Hepatocyte (in vitro differentiated cells): ENCODE measurements around the gene KCNQ1. TPM values are rescaled to one million over a fixed set of nuclear protein-coding genes. Genes with fewer than 3 reads are reported as not detected.

Experiments used
- DNase-seq: peaks from one replicate; pipeline ENCODE4 v3.0.0-alpha.2; 2016; ENCODE audit warnings: low spot score
- H2AFZ ChIP-seq: fragments of 200-600 bp; sonication (generic); 2 replicates; pipeline ENCODE4 v1.6.0; 2016; ENCODE audit warnings: antibody characterized with exemption, mild to moderate bottlenecking
- H3K27ac ChIP-seq: fragments of 200-600 bp; sonication (generic); 2 replicates; pipeline ENCODE4 v1.5.1; 2016; ENCODE audit warnings: mild to moderate bottlenecking
- H3K27me3 ChIP-seq: fragments of 200-600 bp; sonication (generic); 2 replicates; pipeline ENCODE4 v1.6.1; 2016
- H3K36me3 ChIP-seq: fragments of 200-600 bp; sonication (generic); replicated peaks from 2 replicates; pipeline ENCODE4 v1.5.1; 2016; ENCODE audit warnings: low read depth; ENCODE audit not compliant: insufficient read depth
- H3K4me1 ChIP-seq: fragments of 200-600 bp; sonication (generic); 2 replicates; pipeline ENCODE4 v1.5.1; 2016; ENCODE audit warnings: mild to moderate bottlenecking, moderate library complexity; ENCODE audit not compliant: insufficient read depth
- H3K4me2 ChIP-seq: fragments of 200-600 bp; sonication (generic); 2 replicates; pipeline ENCODE4 v1.6.0; 2016
- H3K4me3 ChIP-seq: fragments of 200-600 bp; sonication (generic); 2 replicates; pipeline ENCODE4 v1.5.1; 2016; ENCODE audit warnings: mild to moderate bottlenecking
- H3K79me2 ChIP-seq: fragments of 200-600 bp; sonication (generic); 2 replicates; pipeline ENCODE4 v1.6.0; 2017; ENCODE audit warnings: mild to moderate bottlenecking
- H3K9me2 ChIP-seq: fragments of 200-600 bp; sonication (generic); replicated peaks from 2 replicates; pipeline ENCODE4 v1.6.0; 2017; ENCODE audit warnings: mild to moderate bottlenecking; ENCODE audit not compliant: insufficient read depth
- H3K9me3 ChIP-seq: fragments of 200-600 bp; sonication (generic); 2 replicates; pipeline ENCODE4 v1.5.1; 2016; ENCODE audit warnings: low read depth, mild to moderate bottlenecking
- H4K20me1 ChIP-seq: fragments of 200-600 bp; sonication (generic); 2 replicates; pipeline ENCODE4 v1.6.0; 2016; ENCODE audit warnings: mild to moderate bottlenecking; ENCODE audit not compliant: insufficient read depth, poor library complexity, severe bottlenecking
- EZH2 ChIP-seq: fragments of 200-600 bp; sonication (generic); IDR thresholded peaks from 2 replicates; pipeline ENCODE4 v1.6.1; 2016; ENCODE audit warnings: antibody characterized with exemption, mild to moderate bottlenecking, borderline replicate concordance
- EZH2phosphoT487 ChIP-seq: fragments of 200-600 bp; sonication (generic); IDR thresholded peaks from one replicate; pipeline ENCODE4 v1.6.1; 2018; ENCODE audit warnings: antibody characterized with exemption, mild to moderate bottlenecking, low read depth, moderate library complexity; ENCODE audit not compliant: unreplicated experiment, severe bottlenecking
- WGBS: methylation state at CpG from one replicate; pipeline ENCODE4 v1.1.6; 2016; ENCODE audit warnings: low lambda C conversion rate; ENCODE audit errors: missing lambda C conversion rate; 5-methylcytosine and 5-hydroxymethylcytosine counted together
- polyA plus RNA-seq: library from polyadenylated mRNA; unstranded; fragments of >200 nt; fragmentation: Nextera tagmentation; extraction: Ambion mirVana; gene quantifications from 2 replicates; pipeline ENCODE4 v1.2.1, GENCODE V29; 2016
- total RNA-seq: library from RNA; depleted of rRNA; stranded (reverse); fragments of >200 nt; gene quantifications from 2 replicates; pipeline ENCODE4 v1.2.3, GENCODE V29; 2014
- TF ChIP-seq, protein P1 (sequence below): fragments of 200-600 bp; sonication (generic); IDR thresholded peaks from 2 replicates; pipeline ENCODE4 v1.5.1; 2016; ENCODE audit warnings: antibody characterized with exemption, mild to moderate bottlenecking; ENCODE audit not compliant: poor library complexity

KCNQ1 gene
- total and polyA plus RNA-seq, 2 experiments from 2014 or later: 1.8 to 6.4 TPM

DNA sequence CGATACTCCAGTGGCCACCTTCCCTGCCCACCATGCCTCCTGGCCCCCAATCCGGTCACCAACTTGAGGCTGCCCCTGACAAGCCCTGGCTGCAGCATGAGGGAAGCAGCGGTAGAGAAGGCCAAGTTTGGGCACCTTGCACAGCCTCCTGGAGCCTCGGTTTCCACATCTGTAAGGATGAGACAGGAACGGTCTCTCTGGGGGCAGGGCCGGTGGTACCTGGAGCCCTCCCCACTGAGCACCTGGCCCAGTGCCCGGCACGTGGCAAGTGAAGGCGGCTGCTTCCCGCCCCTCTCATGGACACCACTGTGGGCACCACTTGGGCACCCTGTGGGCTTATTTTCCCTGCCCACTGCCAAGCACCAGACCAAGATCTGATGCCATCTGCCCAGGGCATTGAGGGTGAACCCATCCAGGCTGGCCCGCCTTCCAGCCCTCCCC is 363.0 kb downstream of the KCNQ1 start:
- no peak overlapping the region for H2AFZ ChIP-seq
- DNase-seq: no peak
- H3K9me2 ChIP-seq: no peaks in the 10 kb centered on the region
- H3K79me2 ChIP-seq: no peaks in the 10 kb centered on the region
- no peaks in the 10 kb centered on the region for H3K36me3 ChIP-seq
- 98% methylated on average over 10 of the region's 11 CpGs for WGBS
- H3K4me3 ChIP-seq: no peak overlapping the region
- TF ChIP-seq, protein P1, sequence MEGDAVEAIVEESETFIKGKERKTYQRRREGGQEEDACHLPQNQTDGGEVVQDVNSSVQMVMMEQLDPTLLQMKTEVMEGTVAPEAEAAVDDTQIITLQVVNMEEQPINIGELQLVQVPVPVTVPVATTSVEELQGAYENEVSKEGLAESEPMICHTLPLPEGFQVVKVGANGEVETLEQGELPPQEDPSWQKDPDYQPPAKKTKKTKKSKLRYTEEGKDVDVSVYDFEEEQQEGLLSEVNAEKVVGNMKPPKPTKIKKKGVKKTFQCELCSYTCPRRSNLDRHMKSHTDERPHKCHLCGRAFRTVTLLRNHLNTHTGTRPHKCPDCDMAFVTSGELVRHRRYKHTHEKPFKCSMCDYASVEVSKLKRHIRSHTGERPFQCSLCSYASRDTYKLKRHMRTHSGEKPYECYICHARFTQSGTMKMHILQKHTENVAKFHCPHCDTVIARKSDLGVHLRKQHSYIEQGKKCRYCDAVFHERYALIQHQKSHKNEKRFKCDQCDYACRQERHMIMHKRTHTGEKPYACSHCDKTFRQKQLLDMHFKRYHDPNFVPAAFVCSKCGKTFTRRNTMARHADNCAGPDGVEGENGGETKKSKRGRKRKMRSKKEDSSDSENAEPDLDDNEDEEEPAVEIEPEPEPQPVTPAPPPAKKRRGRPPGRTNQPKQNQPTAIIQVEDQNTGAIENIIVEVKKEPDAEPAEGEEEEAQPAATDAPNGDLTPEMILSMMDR: no peak
- H3K27me3 ChIP-seq: no peaks in the 10 kb centered on the region
- H3K27ac ChIP-seq: peak overlapping the region; percentile 88
- H4K20me1 ChIP-seq: no peaks in the 10 kb centered on the region
- peak overlapping the region; percentile 48 for H3K4me2 ChIP-seq
- H3K4me1 ChIP-seq: peaks cover 61% of the 10 kb centered on the region
- no peaks in the 10 kb centered on the region for H3K9me3 ChIP-seq

DNA sequence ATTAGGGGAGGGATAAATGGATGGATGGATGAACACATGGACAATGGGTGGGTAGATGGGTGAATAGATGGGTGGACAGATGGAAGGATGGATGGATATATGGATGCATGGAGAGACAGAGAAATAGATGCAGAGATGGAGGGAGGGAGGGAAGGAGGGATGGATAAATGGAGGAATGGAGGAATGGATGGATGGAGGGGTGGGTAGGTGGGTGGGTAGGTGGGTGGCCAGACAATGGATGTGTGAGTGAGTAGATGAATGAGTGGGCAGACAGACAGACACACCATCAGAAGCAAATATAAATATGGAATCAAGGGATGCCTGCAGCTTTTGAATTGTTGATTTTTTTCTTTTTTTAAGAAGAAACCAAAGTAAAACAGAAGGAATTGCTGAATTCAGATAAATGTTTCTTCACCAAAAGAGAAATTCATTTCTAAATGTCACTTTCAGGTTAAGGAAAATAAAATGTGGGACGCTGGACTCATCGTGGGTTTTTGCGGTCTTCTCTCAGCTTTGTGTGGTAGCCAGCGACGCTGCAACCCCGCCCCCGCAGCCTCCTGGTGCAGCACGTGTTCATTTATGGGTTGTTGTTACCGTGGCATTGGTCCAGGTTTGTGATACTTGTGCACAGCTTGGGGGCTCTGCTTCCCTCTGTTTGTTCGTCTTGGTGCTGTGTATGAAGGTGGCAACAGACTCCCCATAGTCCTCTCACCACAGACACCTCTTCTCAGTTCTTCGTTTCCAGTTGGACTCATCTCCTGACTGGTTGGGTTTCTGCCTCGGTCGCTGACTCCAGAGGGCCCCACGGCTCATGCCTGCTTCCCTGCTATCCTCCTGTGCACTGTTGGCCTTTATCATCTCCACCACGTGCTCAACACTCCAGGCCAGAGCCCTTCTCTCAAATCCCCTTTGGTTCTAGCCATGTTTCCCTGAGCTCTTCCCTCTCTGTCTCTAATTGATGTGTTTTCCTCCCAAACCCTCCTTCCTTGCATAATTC is 364.3 kb downstream of the KCNQ1 start:
- Histone ChIP-seq H3K79me2 (no peaks in the 10 kb centered on the region), H3K36me3 (no peaks in the 10 kb centered on the region), H3K9me3 (no peaks in the 10 kb centered on the region), H3K27me3 (no peaks in the 10 kb centered on the region), H4K20me1 (no peaks in the 10 kb centered on the region), H2AFZ (no peak overlapping the region), H3K4me3 (no peak overlapping the region), H3K27ac (peak overlapping the region; percentile 79), H3K4me1 (peaks cover 66% of the 10 kb centered on the region), H3K9me2 (no peaks in the 10 kb centered on the region), H3K4me2 (no peak overlapping the region)
- TF ChIP-seq, protein P1: no peak
- TF ChIP-seq EZH2 (no peak), EZH2phosphoT487 (no peak)
- WGBS: 84% methylated on average over 15 of the region's 15 CpGs
- DNase-seq: no peak

DNA sequence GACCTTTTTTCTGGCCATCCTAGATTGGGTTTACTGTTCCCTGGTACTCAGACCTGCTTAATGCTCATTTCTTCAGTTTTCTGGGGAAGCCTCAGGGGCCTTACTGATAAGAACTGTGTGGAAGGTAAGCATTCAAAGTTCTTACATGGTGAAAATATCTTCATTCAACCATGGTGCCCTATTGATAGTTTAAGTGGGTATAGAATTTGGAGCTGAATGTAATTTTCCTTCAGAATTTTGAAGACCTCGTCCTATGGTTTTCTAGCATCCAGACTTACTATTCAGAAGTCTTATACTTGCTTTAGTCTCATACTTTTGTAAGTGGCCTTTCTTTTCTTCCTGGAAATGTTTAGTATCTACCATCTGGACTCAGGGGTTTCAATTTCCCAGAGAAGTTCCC is 365.0 kb downstream of the KCNQ1 start:
- no peaks in the 10 kb centered on the region for H3K36me3 ChIP-seq
- peaks cover 62% of the 10 kb centered on the region for H3K4me1 ChIP-seq
- H3K79me2 ChIP-seq: no peaks in the 10 kb centered on the region
- no peaks in the 10 kb centered on the region for H3K27me3 ChIP-seq
- no peaks in the 10 kb centered on the region for H3K9me2 ChIP-seq
- H3K4me2 ChIP-seq: no peak overlapping the region
- no peak overlapping the region for H3K4me3 ChIP-seq
- H2AFZ ChIP-seq: no peak overlapping the region
- H3K9me3 ChIP-seq: no peaks in the 10 kb centered on the region
- DNase-seq: no peak
- H4K20me1 ChIP-seq: no peaks in the 10 kb centered on the region
- peak overlapping the region; percentile 79 for H3K27ac ChIP-seq
- 91% methylated on average over 1 of the region's 1 CpG for WGBS
- no peak for TF ChIP-seq EZH2phosphoT487
- no peak for TF ChIP-seq EZH2
- TF ChIP-seq, protein P1: no peak
